Right lobe of liver (tissue), 6 donors: ENCODE results near the gene CCDC150. TPM values are rescaled to one million over a fixed set of nuclear protein-coding genes. Genes with fewer than 3 reads are reported as not detected.

Experiments
- ATAC-seq, 4 donors: fragments of 200-7000 bp; cut with Tn5 transposase; one replicate each; pipeline ENCODE4 v1.9.1; 2020; ENCODE audit warnings: mild to moderate bottlenecking in 4 of 4, moderate library complexity in 4 of 4
- DNase-seq, 3 donors: peaks; one replicate each; pipeline ENCODE4 v3.0.0-alpha.2; 2020
- H3K27ac ChIP-seq, 3 donors: fragments of 200-600 bp; one replicate each; pipeline ENCODE4 v1.8.0; 2022
- H3K27me3 ChIP-seq, 2 donors: fragments of 200-600 bp; one replicate each; pipeline ENCODE4 v1.8.0; 2022
- H3K36me3 ChIP-seq, 4 donors: fragments of 200-600 bp; sonication (generic) in 1 of 4; one replicate each; pipeline versions ENCODE4 v1.5.1 to v1.8.0; 2017 to 2022; ENCODE audit warnings: control low read depth in 1 of 4
- H3K4me1 ChIP-seq, 4 donors: fragments of 200-600 bp; sonication (generic) in 1 of 4; one replicate each; pipeline versions ENCODE4 v1.5.1 to v1.8.0; 2017 to 2022; ENCODE audit warnings: control low read depth in 1 of 4
- H3K4me3 ChIP-seq, 3 donors: fragments of 200-600 bp; one replicate each; pipeline ENCODE4 v1.8.0; 2022
- H3K9me3 ChIP-seq, 4 donors: fragments of 200-600 bp; sonication (generic) in 1 of 4; one replicate each; pipeline versions ENCODE4 v1.5.1 to v1.8.0; 2017 to 2022; ENCODE audit warnings: control low read depth in 1 of 4
- CTCF ChIP-seq, 4 donors: fragments of 200-600 bp in 3 of 4; fragments of 450-650 bp in 1 of 4; IDR thresholded peaks; one replicate each; pipeline versions ENCODE4 v1.5.1 to v1.8.0; 2016 to 2022; ENCODE audit warnings: antibody characterized with exemption in 4 of 4, mild to moderate bottlenecking in 2 of 4
- POLR2A ChIP-seq: fragments of 450-650 bp; IDR thresholded peaks from one replicate; pipeline ENCODE4 v1.6.1; 2017; ENCODE audit warnings: antibody characterized with exemption, mild to moderate bottlenecking
- WGBS: methylation state at CpG from one replicate; pipeline ENCODE4 v1.1.6; 2018; ENCODE audit warnings: low coverage, low lambda C conversion rate; ENCODE audit not compliant: insufficient coverage; ENCODE audit errors: missing lambda C conversion rate; 5-methylcytosine and 5-hydroxymethylcytosine counted together
- intact Hi-C, 2 donors: fragments of 100-400 bp; cut with DNase I; formaldehyde crosslinking; loops; one replicate each; pipeline versions ENCODE4 v1.11.2 to v1.14.1; 2022
- total RNA-seq, 6 experiments: library from RNA; depleted of rRNA in 2 of 6; stranded (reverse); fragments of >200 nt in 2 of 6; fragmentation: NEBNext Ultra II Directional in 3 of 6; extraction: Animal tissue kit (Norgen Biotek cat#: 25700) in 3 of 6; gene quantifications; one replicate each; pipeline versions ENCODE4 v1.1.0 to v1.2.4, GENCODE V29; 2016 to 2023
- donor health status: DM: no; HTN: yes; CAD: no.
- donor health status: DM: no; HTN: no; CAD: no.
- donor health status: DM: no; HTN: no; CAD: no.
- donor health status: DM: no; HTN: yes; CAD: no.
- donor health status: DM: no; HTN: yes; CAD: no.

The CCDC150 gene
- total RNA-seq, 6 experiments from 2014 or later: 0.98 to 4.1 (median 1.9) TPM

- WGBS: 69% methylated on average over 2 of the region's 2 CpGs
- no peaks in the 10 kb centered on the region for H3K27me3 ChIP-seq
- H3K36me3 ChIP-seq: no peaks in the 10 kb centered on the region
- peak overlapping the region in 2 of 3 donors; percentile 59 to 66 for H3K27ac ChIP-seq
- H3K4me3 ChIP-seq: no peak overlapping the region
- TF ChIP-seq CTCF (IDR thresholded peaks at IDR 0.05): no peak
- TF ChIP-seq POLR2A: no peak
- intact Hi-C loops: no loop called here
- DNase-seq (no peak), ATAC-seq (no peak)
- H3K9me3 ChIP-seq: no peaks in the 10 kb centered on the region
- peaks cover 0 to 11% (median 3%) of the 10 kb centered on the region in 4 donors for H3K4me1 ChIP-seq
Measured at GRCh38 chr2:196748123-196748522, 108.6 kb downstream of the CCDC150 start.

DNA sequence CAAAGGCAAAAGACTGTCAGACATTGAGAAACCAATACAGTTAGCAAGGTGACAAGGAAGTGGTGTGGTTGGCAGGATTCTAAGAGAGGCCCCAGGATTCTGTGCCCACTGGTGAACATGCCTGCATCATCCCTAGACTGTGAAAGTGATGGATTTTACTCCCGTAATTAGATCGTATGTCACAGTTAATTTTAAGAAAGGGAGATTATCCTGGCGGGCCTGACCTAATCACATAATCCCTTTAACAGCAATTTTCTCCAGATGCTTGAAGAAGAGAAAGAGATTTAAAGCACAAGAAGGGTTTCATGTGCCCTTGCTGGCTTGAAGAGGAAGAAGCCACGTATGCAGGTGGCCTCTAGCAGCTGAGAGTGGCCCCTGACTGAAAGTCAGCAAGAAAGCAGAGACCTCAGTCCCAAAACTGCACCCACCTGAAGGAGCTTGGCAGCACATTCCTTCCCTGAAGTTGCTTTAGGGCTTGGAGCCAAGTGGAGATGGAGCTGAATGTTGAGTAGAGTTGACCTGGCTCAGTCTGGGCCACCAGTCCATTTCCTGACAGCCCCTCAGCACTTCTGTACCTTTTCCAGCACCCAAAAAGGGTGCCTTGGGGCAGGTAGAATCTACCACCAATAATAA is 110.9 kb downstream of the CCDC150 start:
- 100% methylated on average over 3 of the region's 4 CpGs for WGBS
- H3K36me3 ChIP-seq: no peaks in the 10 kb centered on the region
- H3K27ac ChIP-seq: no peak overlapping the region
- no peak overlapping the region for H3K4me3 ChIP-seq
- H3K9me3 ChIP-seq: no peaks in the 10 kb centered on the region
- ATAC-seq (no peak), DNase-seq (no peak)
- H3K27me3 ChIP-seq: no peaks in the 10 kb centered on the region
- intact Hi-C loops: loop anchor here in 1 of 2 donors (10.0 kb wide), 1 partner anchor 466 kb away; no protein-coding TSS in a partner anchor
- H3K4me1 ChIP-seq: peaks cover 0 to 11% (median 3%) of the 10 kb centered on the region in 4 donors
- TF ChIP-seq CTCF (IDR thresholded peaks at IDR 0.05) (no peak), POLR2A (no peak)

GRCh38 chr2:196750977-196751631 is 111.6 kb downstream of the CCDC150 start:
- H3K4me3 ChIP-seq: no peak overlapping the region
- H3K4me1 ChIP-seq: peaks cover 0 to 11% (median 3%) of the 10 kb centered on the region in 4 donors
- peak in 2 of 3 donors; percentile 26 to 52 for DNase-seq
- H3K9me3 ChIP-seq: no peaks in the 10 kb centered on the region
- intact Hi-C loops: loop anchor here in 1 of 2 donors (10.0 kb wide), 1 partner anchor 466 kb away; no protein-coding TSS in a partner anchor
- no peaks in the 10 kb centered on the region for H3K36me3 ChIP-seq
- no peaks in the 10 kb centered on the region for H3K27me3 ChIP-seq
- no peak overlapping the region for H3K27ac ChIP-seq
- 38% methylated on average over 7 of the region's 8 CpGs for WGBS
- TF ChIP-seq POLR2A (no peak), CTCF (IDR thresholded peaks at IDR 0.05) (peak; percentile 63 to 71 (median 70))
- peak; percentile 69 to 87 (median 76) for ATAC-seq

DNA sequence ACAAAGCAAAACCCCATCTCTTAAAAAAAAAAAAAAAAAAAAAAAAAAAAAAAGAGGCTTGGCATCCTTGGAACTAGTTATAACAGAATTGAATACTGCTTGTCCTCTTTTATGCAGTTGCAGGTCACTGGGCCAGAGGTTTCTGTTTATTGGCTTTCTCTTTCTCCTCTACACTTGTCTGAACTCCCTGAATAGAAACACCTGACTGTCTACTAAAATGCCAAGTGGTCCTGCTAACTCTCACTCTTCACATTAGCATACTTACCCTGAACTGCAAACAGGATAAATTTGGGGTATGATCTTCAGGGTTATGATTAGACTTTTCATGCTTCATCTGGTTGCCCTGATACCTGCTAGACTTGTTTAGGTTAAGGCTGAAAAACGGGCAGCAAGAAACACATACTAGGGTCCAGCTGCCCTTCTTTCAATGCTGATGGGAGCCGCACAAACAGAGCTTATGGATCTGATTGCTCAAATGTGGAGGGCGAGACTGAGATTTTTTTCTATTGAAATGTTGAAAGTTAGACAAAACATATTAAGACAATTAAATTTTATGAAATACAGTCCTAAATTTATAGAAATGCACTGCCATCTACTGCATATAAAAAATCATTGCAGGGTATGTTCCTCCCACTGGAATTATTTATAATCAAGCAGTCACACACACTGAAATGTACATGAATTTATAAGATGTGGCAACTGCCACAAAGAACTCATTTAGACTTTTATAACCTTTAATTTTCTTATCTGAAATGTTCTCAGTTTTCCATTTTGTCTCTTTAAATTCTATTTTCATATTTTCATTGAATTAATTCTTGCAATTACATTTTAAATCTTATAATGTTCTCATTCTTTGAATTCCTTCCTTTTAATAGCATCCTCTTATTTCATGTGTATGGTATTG is 119.2 kb downstream of the CCDC150 start:
- Histone ChIP-seq H3K27ac (no peak overlapping the region), H3K27me3 (no peaks in the 10 kb centered on the region), H3K36me3 (peaks cover 0 to 4% (median under 1%) of the 10 kb centered on the region in 4 donors), H3K4me1 (no peaks in the 10 kb centered on the region), H3K4me3 (no peak overlapping the region), H3K9me3 (no peaks in the 10 kb centered on the region)
- intact Hi-C loops: loop anchor here in 1 of 2 donors (10.0 kb wide), 1 partner anchor 474 kb away; no protein-coding TSS in a partner anchor
- 41% methylated on average over 3 of the region's 3 CpGs for WGBS
- DNase-seq (no peak), ATAC-seq (peak; percentile 58 to 76 (median 62))
- TF ChIP-seq POLR2A (no peak), CTCF (IDR thresholded peaks at IDR 0.05) (peak; percentile 36 to 53 (median 44))
